ENCODE data around the gene ABCF2. TPM values are rescaled to one million over a fixed set of nuclear protein-coding genes. Genes with fewer than 3 reads are reported as not detected.

The ABCF2 gene
- polyA plus RNA-seq, 3 donors: 22.3 to 30.9 (median 30.8) TPM

DNA sequence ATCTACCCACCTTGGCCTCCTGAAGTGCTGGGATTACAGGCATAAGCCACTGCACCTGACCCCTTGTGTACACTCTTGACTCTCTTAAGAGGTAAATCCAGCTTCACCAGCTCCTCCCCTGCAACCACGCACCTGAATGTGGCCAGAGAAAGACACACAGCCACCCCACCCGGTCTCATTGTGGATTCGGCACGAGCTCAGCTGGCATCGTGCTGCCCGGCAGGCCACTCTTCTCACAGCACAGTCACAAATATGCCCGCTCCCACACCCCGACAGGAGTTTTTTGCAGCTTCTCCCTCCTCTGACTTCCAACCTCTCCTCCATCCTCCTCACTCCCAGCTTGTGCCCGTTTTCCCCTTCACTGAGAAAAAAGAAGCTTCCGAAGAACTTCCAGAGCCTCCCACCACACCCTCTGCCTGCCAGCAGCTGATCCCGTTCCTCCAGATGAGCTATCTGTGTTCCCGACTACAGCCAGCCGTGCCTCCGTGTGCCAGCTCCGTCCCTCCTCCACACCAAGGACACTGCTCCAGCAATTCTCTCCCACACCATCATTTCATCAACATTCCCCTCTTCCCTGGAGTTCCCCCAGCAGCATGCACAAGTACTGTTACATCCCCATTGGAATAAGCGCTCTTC lies 29.5 kb upstream of the ABCF2 start:
- DNase-seq (ENCODE audit: extremely low read depth in 1 of 11, low read depth in 9 of 11, low spot score in 4 of 11): no peak

DNA sequence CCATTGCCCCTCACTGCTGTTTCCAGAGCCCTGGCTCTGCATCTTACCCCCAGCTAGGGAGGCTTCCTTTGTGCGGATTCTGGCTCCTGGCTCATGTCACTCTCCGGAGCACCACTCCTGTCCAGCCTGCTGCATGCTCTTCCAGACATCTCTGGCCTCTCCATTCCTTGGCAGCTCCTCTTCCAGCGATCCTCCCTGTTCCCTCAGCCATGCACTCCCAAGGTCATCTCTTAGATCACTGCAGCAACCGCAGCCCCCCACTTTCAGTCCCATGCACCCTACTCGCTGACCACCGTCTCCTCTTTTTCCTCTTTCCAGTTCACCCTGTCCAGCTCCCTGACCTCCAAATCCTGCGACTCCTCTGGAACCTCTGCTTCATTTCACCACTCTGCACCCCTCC lies 28.4 kb upstream of the ABCF2 start:
- DNase-seq (ENCODE audit: extremely low read depth in 1 of 11, low read depth in 9 of 11, low spot score in 4 of 11): no peak

DNA sequence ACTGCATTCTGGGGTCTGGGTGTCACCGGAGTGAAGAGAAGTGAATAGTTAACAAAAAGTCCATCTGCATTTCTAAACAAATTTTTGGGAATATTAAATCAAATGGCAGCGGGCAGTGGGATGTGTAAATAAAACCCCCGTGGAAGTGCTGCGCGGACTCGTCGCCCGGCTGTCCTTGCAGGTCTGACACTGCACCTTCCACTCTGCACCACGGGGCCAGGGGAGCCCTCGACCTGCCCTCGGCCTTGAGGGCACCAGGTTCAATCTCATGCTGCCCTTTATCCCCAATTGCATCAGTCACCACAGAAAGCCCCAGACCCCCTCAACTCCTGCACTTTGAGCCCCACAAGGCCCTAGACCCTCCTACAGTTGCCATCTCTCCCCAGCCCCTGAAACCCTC lies 27.8 kb upstream of the ABCF2 start:
- DNase-seq (ENCODE audit: extremely low read depth in 1 of 11, low read depth in 9 of 11, low spot score in 4 of 11): no peak

DNA sequence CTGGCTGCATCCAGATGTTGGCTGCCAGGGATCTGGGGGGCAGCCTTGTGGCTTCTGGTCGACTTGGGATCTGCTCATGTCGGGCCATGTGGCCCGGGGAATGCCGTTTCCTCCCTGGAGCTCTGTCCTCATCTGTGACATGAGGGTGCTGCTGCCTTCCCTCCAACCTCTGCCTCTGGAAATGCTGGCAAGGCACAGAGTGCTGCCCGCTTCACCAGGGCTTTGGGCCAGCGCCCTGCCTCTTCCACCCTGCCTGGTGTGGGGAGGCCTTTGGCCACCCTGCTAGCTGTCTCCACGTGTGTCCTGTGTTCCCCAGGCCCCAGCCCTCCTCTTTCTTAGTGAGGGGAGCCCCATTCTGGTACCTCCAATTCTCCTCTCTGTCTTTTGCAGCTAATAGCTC lies 27.3 kb upstream of the ABCF2 start:
- DNase-seq (ENCODE audit: extremely low read depth in 1 of 11, low read depth in 9 of 11, low spot score in 4 of 11): no peak

DNA sequence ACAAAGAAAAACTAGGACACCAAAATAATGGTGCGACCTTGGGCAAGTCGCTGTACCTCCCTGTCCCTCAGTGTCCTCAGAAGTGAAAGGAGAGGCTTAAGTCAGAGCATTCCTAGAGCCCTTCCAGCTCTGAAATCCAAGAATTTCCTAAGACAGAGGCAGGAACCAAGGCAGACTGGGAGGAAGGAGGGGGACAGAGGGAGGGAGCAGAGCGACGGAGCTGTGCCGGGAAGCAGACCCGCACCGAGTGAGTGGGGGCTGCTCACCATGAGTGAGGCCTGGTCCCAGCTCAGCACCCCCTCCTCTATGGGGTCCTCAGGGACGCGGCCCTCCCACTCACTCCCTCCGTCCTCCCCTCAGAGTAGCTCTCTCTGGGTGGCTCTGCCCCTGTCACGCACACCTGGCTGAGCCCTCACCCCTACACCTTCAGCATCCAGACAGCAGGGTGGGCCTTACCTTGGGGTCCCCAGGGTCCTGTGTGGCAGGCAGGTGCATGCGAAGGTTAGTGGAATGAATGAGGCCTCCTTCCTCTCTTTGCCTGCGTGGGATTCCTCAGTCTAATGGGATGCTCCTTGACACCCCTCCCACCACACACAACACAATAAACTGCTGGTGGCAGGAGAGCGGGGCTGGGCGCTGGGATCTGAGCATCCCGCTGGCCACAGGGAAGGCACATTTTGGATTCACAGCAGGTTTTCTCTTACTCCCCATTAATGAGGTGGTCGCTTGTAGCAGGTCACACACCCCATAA lies 26.1 kb upstream of the ABCF2 start:
- DNase-seq (ENCODE audit: extremely low read depth in 1 of 11, low read depth in 9 of 11, low spot score in 4 of 11): no peak

GRCh38 chr7:151252561-151252835 lies 25.5 kb upstream of the ABCF2 start:
- DNase-seq (ENCODE audit: extremely low read depth in 1 of 11, low read depth in 9 of 11, low spot score in 4 of 11): no peak

DNA sequence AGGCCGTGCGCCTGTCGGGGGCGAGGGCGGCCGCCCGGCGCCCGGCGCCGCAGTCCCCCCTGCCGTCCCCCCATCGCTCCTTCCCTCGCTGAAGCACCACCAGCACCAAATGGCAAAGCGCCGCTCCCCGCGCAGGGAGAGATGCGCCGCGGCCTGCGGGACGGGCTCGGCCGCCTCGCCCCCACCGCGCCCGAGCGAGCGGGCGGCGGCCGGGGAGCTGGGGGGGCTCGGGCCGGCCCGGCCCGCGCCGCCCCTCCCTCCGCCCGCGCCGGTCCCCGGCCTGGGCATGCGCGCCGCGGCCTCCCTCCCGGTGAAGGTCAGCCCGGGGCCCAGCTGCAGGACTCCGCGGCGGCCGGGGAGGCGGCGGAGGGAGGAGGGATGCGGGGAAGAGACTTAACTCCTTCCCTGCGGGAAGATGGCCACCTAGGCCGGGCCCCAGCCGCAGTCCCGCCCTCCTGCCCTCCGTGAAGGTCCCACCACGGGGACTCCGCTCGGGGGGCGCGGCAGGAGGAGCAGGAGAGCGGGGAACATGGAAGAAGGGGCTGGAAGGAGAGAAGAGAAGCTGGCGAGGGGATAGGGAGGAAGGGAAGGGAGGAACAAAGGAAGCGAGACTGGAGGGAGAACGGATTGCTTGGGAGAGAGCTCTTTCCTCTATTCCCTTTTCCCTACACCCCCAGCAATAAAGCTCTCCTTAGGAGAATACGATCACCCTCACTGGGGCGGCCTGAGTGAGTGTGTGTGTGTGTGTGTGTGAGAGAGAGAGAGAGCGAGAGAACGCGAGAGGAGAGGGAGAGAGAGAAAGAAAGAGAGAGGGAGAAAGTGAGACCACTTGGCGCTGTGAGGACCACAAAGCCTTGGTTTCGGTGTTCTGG lies 24.9 kb upstream of the ABCF2 start:
- DNase-seq (ENCODE audit: extremely low read depth in 1 of 11, low read depth in 9 of 11, low spot score in 4 of 11): peak in 5 of 11 donors; percentile 72 to 81 (median 78)

- DNase-seq (ENCODE audit: extremely low read depth in 1 of 11, low read depth in 9 of 11, low spot score in 4 of 11): no peak
Observed at GRCh38 chr7:151251328-151251688, 24.3 kb upstream of the ABCF2 start.

- DNase-seq (ENCODE audit: extremely low read depth in 1 of 11, low read depth in 9 of 11, low spot score in 4 of 11): no peak
Observed at GRCh38 chr7:151250181-151251132, 23.5 kb upstream of the ABCF2 start.

DNA sequence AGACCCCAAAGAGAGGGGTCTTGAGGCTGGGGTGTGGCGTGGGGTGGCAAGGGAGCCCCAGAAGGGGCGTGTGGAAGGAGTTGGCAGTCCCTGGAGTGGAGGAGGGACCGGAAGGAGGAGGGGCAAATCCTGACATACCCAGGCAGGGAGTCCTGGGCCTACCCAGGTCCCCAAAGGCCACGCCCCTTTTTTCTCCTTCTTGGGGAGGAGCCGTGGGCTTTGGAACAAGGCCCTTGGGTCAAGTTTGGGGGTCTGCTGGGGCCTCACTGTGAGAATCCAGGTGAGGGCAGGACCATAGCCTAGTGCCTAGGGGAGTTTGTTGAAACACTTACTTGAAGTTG lies 22.7 kb upstream of the ABCF2 start:
- DNase-seq (ENCODE audit: extremely low read depth in 1 of 11, low read depth in 9 of 11, low spot score in 4 of 11): no peak

GRCh38 chr7:151249034-151249731 lies 22.2 kb upstream of the ABCF2 start:
- DNase-seq (ENCODE audit: extremely low read depth in 1 of 11, low read depth in 9 of 11, low spot score in 4 of 11): no peak

DNA sequence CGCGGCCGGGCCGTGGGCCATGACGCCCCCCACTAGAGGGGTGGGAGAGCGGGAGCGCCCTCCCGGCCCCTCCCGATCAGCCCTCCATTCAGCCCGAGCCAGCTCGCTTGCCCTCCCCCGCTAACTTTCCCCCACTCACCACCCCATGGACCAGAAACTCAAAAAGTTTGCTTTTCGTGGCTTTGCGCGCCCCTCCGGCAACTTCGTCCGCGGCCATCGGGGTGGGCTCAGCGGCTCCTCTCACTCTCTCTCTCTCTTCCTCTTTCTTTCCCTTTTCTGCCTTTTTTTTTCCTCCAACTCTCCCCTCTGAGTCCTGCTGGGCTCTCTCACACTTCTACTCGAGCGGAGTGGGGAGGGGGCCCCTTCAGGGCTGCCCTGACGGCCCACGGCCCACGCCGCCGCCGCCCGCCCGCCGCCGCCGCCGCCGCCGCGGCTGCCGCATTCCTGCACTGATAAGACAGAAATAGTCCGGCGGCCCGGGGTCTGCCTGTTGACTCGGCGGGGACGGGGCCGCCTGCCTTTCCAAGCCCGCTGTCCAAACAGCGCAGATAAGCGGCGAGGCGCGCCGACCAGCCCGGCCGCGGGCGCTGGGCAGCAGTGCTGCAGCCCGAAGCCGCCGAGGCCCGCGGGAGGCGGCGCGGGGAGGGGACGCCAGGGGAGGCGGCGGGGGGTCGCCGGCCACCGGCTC lies 21.5 kb upstream of the ABCF2 start, which contains the start of gene SMARCD3:
SMARCD3 (minus strand) TSS at position 349 of the 688 bp plus-strand sequence; CDS start at position 217, 132 bp downstream.
- DNase-seq (ENCODE audit: extremely low read depth in 1 of 11, low read depth in 9 of 11, low spot score in 4 of 11): peak in 2 of 11 donors; percentile 73 to 76

GRCh38 chr7:151247611-151248345 lies 20.8 kb upstream of the ABCF2 start:
- DNase-seq (ENCODE audit: extremely low read depth in 1 of 11, low read depth in 9 of 11, low spot score in 4 of 11): no peak

DNA sequence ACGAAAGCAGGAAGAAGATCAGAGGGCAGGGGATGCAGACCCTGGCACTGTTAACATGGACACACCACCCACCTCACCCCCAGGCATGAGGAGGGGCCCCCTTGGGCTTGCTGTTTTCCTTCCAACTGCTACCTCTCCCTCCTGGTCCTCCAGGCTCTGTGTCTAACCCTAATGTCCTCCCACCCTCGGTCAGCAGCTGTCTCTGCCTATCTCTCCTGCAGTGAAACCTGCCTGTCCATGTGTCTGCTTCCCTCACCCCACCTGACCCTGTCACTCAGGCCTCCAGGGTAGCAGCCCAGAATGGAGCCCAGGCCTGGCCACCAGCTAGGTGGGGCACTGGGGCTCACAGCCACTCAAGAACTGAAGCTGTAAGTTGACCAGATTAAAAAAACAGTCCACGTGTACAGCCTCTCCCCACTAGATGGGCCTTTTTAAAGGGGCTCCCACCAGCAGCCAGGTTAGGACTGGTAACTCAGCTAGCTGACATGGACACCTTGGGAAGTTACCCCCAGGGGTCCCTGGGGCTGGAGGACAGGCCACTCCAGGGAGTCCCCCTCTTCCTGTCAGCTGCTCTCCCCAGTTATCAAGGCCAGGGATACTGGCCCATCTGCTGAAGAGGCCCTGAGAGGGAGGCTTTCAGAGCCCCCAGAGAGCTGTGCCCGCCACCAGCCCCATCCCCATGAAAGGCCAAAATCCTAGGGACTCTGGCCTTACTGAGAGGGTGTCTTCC lies 20.0 kb upstream of the ABCF2 start:
- no peak for DNase-seq (ENCODE audit: extremely low read depth in 1 of 11, low read depth in 9 of 11, low spot score in 4 of 11)

DNA sequence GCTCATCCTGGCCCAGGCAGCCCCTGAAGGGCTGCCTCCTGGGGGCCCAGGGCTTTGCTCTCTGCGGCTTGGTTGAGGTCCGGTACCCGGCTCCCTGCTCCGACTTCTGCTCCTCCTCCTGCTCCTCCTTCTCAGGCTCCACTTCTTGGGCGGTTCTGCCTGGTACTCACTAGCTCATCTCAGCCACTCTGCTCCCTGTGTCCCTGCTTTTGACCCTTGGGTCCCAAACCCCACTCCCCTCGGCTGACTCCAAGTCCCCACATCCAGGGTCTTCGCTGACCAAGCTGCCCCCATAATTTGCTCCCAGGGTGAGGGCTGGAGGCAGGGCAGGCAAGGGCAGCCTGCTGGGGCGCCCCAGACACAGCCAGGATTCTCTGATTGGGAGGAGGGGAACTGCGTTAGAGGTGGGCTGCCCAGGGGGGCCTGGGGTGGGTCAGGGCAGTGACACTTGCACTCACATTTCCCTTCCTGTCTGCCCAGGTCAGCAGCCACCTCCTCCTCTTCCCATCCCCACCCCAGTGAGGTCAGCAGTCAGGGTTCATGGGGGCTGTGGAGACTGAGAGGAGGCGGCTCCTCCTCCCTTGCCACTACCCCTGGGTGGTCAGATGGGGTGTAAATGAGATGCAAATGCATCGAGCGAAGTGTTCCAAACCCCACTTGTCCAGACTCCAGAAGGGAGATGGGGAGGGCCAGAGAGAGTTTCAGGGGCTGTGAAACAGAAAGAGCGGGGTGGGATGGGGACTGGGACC lies 19.3 kb upstream of the ABCF2 start:
- DNase-seq (ENCODE audit: extremely low read depth in 1 of 11, low read depth in 9 of 11, low spot score in 4 of 11): no peak

Measured in renal cortex interstitium (tissue), 11 donors.